WTC11 (cell line): ENCODE measurements around the gene GRWD1.

ENCODE experiments used
- NR3C1 ChIP-seq: sonication (generic); formaldehyde crosslinking; conservative IDR thresholded peaks from 2 replicates; pipeline ENCODE4 v1.8.1; 2023; ENCODE audit warnings: low read depth, mild to moderate bottlenecking, missing genetic modification reagents
- TF ChIP-seq, protein P1 (sequence below): fragments of 200-600 bp; IDR thresholded peaks from 2 replicates; pipeline ENCODE4 v1.8.0; 2022; ENCODE audit warnings: antibody characterized with exemption
- TF ChIP-seq, protein P2 (sequence below): sonication (generic); formaldehyde crosslinking; IDR thresholded peaks from 2 replicates; pipeline ENCODE4 v1.8.0; 2023; ENCODE audit warnings: missing genetic modification reagents
- TF ChIP-seq, protein P3 (sequence below): sonication (generic); formaldehyde crosslinking; IDR thresholded peaks from 2 replicates; pipeline ENCODE4 v1.8.0; 2022; ENCODE audit warnings: mild to moderate bottlenecking, missing genetic modification reagents
- TF ChIP-seq, protein P4 (sequence below): sonication (generic); formaldehyde crosslinking; IDR thresholded peaks from 2 replicates; pipeline ENCODE4 v1.8.1; 2023; ENCODE audit warnings: mild to moderate bottlenecking, missing genetic modification reagents, moderate library complexity
- TF ChIP-seq, protein P5 (sequence below): sonication (generic); formaldehyde crosslinking; IDR thresholded peaks from 2 replicates; pipeline ENCODE4 v1.8.1; 2022; ENCODE audit warnings: low read depth, mild to moderate bottlenecking, moderate library complexity, missing genetic modification reagents, borderline replicate concordance
- TF ChIP-seq, protein P6 (sequence below): fragments of 250-450 bp; sonication (Bioruptor Pico); IDR thresholded peaks from 2 replicates; pipeline ENCODE4 v1.9.0; 2021; ENCODE audit warnings: moderate library complexity, mild to moderate bottlenecking, inconsistent platforms, borderline replicate concordance

DNA sequence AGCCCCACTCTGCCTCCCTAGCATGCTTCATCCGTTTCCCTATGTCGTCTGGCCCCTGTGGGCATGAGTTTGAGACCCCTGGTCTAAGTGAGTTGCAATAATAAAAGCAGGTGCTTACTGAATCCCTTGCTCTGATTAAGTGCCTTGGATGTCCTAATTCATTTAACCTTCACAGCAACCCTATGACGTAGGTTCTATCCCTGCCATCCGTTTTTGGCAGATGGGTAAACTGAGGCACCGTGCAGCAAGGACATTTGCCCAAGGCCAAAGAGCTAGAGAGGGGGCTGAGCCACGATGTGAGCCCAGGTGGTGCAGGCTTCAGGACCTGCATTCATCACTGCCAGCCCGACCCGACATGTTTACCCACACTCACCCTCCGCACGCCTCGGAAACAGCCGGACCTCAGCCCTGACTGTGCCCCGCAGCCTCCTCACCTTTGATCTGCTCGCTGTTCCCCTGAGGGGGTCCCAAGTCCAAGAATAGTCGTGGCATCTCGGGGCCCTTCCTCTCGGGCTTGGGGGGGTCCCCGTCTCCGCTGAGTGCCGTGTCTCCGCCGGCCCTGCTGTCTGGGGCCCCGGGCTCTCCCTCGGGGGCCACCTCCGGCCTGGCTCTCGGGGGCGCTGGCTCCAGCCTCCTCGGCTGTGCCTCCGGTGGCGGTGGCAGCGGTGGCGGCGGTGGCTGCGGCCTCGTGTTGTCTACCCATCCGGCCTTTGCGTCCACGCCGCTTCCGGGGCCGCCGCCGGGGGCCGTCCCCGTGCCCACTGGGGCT lies 51.4 kb downstream of the GRWD1 start:
- TF ChIP-seq, protein P1, sequence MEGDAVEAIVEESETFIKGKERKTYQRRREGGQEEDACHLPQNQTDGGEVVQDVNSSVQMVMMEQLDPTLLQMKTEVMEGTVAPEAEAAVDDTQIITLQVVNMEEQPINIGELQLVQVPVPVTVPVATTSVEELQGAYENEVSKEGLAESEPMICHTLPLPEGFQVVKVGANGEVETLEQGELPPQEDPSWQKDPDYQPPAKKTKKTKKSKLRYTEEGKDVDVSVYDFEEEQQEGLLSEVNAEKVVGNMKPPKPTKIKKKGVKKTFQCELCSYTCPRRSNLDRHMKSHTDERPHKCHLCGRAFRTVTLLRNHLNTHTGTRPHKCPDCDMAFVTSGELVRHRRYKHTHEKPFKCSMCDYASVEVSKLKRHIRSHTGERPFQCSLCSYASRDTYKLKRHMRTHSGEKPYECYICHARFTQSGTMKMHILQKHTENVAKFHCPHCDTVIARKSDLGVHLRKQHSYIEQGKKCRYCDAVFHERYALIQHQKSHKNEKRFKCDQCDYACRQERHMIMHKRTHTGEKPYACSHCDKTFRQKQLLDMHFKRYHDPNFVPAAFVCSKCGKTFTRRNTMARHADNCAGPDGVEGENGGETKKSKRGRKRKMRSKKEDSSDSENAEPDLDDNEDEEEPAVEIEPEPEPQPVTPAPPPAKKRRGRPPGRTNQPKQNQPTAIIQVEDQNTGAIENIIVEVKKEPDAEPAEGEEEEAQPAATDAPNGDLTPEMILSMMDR: no peak
- TF ChIP-seq, protein P2, sequence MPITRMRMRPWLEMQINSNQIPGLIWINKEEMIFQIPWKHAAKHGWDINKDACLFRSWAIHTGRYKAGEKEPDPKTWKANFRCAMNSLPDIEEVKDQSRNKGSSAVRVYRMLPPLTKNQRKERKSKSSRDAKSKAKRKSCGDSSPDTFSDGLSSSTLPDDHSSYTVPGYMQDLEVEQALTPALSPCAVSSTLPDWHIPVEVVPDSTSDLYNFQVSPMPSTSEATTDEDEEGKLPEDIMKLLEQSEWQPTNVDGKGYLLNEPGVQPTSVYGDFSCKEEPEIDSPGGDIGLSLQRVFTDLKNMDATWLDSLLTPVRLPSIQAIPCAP: no peak
- TF ChIP-seq, protein P3, sequence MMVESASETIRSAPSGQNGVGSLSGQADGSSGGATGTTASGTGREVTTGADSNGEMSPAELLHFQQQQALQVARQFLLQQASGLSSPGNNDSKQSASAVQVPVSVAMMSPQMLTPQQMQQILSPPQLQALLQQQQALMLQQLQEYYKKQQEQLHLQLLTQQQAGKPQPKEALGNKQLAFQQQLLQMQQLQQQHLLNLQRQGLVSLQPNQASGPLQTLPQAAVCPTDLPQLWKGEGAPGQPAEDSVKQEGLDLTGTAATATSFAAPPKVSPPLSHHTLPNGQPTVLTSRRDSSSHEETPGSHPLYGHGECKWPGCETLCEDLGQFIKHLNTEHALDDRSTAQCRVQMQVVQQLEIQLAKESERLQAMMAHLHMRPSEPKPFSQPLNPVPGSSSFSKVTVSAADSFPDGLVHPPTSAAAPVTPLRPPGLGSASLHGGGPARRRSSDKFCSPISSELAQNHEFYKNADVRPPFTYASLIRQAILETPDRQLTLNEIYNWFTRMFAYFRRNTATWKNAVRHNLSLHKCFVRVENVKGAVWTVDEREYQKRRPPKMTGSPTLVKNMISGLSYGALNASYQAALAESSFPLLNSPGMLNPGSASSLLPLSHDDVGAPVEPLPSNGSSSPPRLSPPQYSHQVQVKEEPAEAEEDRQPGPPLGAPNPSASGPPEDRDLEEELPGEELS (CRISPR knock-in tag): no peak
- TF ChIP-seq, protein P4, sequence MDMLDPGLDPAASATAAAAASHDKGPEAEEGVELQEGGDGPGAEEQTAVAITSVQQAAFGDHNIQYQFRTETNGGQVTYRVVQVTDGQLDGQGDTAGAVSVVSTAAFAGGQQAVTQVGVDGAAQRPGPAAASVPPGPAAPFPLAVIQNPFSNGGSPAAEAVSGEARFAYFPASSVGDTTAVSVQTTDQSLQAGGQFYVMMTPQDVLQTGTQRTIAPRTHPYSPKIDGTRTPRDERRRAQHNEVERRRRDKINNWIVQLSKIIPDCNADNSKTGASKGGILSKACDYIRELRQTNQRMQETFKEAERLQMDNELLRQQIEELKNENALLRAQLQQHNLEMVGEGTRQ: no peak
- TF ChIP-seq, protein P5, sequence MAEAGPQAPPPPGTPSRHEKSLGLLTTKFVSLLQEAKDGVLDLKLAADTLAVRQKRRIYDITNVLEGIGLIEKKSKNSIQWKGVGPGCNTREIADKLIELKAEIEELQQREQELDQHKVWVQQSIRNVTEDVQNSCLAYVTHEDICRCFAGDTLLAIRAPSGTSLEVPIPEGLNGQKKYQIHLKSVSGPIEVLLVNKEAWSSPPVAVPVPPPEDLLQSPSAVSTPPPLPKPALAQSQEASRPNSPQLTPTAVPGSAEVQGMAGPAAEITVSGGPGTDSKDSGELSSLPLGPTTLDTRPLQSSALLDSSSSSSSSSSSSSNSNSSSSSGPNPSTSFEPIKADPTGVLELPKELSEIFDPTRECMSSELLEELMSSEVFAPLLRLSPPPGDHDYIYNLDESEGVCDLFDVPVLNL: no peak
- TF ChIP-seq, protein P6, sequence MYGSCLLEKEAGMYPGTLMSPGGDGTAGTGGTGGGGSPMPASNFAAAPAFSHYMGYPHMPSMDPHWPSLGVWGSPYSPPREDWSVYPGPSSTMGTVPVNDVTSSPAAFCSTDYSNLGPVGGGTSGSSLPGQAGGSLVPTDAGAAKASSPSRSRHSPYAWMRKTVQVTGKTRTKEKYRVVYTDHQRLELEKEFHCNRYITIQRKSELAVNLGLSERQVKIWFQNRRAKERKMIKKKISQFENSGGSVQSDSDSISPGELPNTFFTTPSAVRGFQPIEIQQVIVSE (CRISPR knock-in tag): no peak
- no peak for TF ChIP-seq NR3C1 (CRISPR knock-in tag)
